Neural cell (in vitro differentiated cells): ENCODE data around the gene CABP5. TPM values are rescaled to one million over a fixed set of nuclear protein-coding genes. Genes with fewer than 3 reads are reported as not detected.

ENCODE experiments used
- H2AFZ ChIP-seq: fragments of 200-600, 300-800 bp; sonication (generic), shearing (Covaris generic); 2 replicates; pipeline ENCODE4 v1.6.0; 2014; ENCODE audit warnings: low read depth, mild to moderate bottlenecking, antibody characterized with exemption, low read length, moderate library complexity
- H3F3A ChIP-seq: fragments of 200-600 bp; shearing (Covaris generic); 2 replicates; pipeline ENCODE4 v1.6.1; 2016; ENCODE audit warnings: mild to moderate bottlenecking, moderate library complexity, mixed read lengths, antibody characterized with exemption, low read length; ENCODE audit not compliant: insufficient read depth, poor library complexity, severe bottlenecking
- H3K27ac ChIP-seq: fragments of 200-600, 300-800 bp; sonication (generic), shearing (Covaris generic); 2 replicates; pipeline ENCODE4 v1.5.1; 2014; ENCODE audit warnings: mild to moderate bottlenecking, low read length, moderate library complexity
- H3K27me3 ChIP-seq: fragments of 300-800, 200-600 bp; sonication (generic), shearing (Covaris generic); 2 replicates; pipeline ENCODE4 v1.6.0; 2014; ENCODE audit warnings: mild to moderate bottlenecking, low read depth, low read length, moderate library complexity; ENCODE audit not compliant: insufficient read depth
- H3K36me3 ChIP-seq: fragments of 300-800, 200-600 bp; sonication (generic), shearing (Covaris generic); 2 replicates; pipeline ENCODE4 v1.5.1; 2014; ENCODE audit warnings: mild to moderate bottlenecking, antibody characterized with exemption, low read length, moderate library complexity; ENCODE audit not compliant: insufficient read depth
- H3K4me2 ChIP-seq: fragments of 300-800, 200-600 bp; sonication (generic), shearing (Covaris generic); 2 replicates; pipeline ENCODE4 v1.6.0; 2014; ENCODE audit warnings: mild to moderate bottlenecking, low read length
- H3K4me3 ChIP-seq: fragments of 300-800, 200-600 bp; sonication (generic), shearing (Covaris generic); 2 replicates; pipeline ENCODE4 v1.5.1; 2014; ENCODE audit warnings: mild to moderate bottlenecking, low read length, moderate library complexity
- H3K79me2 ChIP-seq: fragments of 200-600 bp; shearing (Covaris generic); replicated peaks from 2 replicates; pipeline ENCODE4 v1.6.0; 2014; ENCODE audit warnings: mild to moderate bottlenecking, low read length, moderate library complexity; ENCODE audit not compliant: insufficient read depth
- H3K9ac ChIP-seq: fragments of 300-800, 200-600 bp; sonication (generic), shearing (Covaris generic); 2 replicates; pipeline ENCODE4 v1.6.1; 2016; ENCODE audit warnings: mild to moderate bottlenecking, low read length, mixed read lengths
- H3K9me2 ChIP-seq: fragments of 200-600 bp; shearing (Covaris generic); 2 replicates; pipeline ENCODE4 v1.6.1; 2016; ENCODE audit warnings: mild to moderate bottlenecking, low read length, mixed read lengths; ENCODE audit not compliant: insufficient read depth
- H3K9me3 ChIP-seq: fragments of 200-600, 300-800 bp; sonication (generic), shearing (Covaris generic); 2 replicates; pipeline ENCODE4 v1.6.1; 2016; ENCODE audit warnings: mild to moderate bottlenecking, mixed run types, low read length, moderate library complexity, mixed read lengths
- H4K20me1 ChIP-seq: fragments of 200-600 bp; shearing (Covaris generic); 2 replicates; pipeline ENCODE4 v1.6.1; 2016; ENCODE audit warnings: mild to moderate bottlenecking, mixed run types; ENCODE audit not compliant: insufficient read depth
- CTCF ChIP-seq: fragments of 450-650 bp; IDR thresholded peaks from 2 replicates; pipeline ENCODE4 v1.5.1; 2014; ENCODE audit warnings: antibody characterized with exemption, mild to moderate bottlenecking, moderate library complexity; ENCODE audit not compliant: poor library complexity, severe bottlenecking
- EP300 ChIP-seq: fragments of 450-650 bp; conservative IDR thresholded peaks from 2 replicates; pipeline ENCODE4 v1.6.1; 2014; ENCODE audit warnings: antibody characterized with exemption, mild to moderate bottlenecking, moderate library complexity; ENCODE audit not compliant: poor library complexity, severe bottlenecking
- EZH2 ChIP-seq: fragments of 200-600, 300-800 bp; shearing (Covaris generic), sonication (generic); IDR thresholded peaks from 2 replicates; pipeline ENCODE4 v1.6.1; 2014; ENCODE audit warnings: antibody characterized with exemption, low read length, borderline replicate concordance, mild to moderate bottlenecking; ENCODE audit not compliant: insufficient read depth, poor library complexity, severe bottlenecking
- MXI1 ChIP-seq: fragments of 450-650 bp; conservative IDR thresholded peaks from 2 replicates; pipeline ENCODE4 v1.6.1; 2014; ENCODE audit warnings: antibody characterized with exemption, mild to moderate bottlenecking; ENCODE audit not compliant: poor library complexity, severe bottlenecking
- POLR2AphosphoS5 ChIP-seq: IDR thresholded peaks from 2 replicates; pipeline ENCODE4 v1.6.1; 2012
- RAD21 ChIP-seq: fragments of 450-650 bp; conservative IDR thresholded peaks from 2 replicates; pipeline ENCODE4 v1.6.1; 2014; ENCODE audit warnings: antibody characterized with exemption, mild to moderate bottlenecking, moderate library complexity
- REST ChIP-seq: IDR thresholded peaks from 2 replicates; pipeline ENCODE4 v1.6.1; 2012; ENCODE audit warnings: borderline replicate concordance
- SMC3 ChIP-seq: fragments of 450-650 bp; conservative IDR thresholded peaks from 2 replicates; pipeline ENCODE4 v1.6.1; 2014; ENCODE audit warnings: antibody characterized with exemption, mild to moderate bottlenecking, moderate library complexity; ENCODE audit not compliant: poor library complexity
- TAF1 ChIP-seq: IDR thresholded peaks from 2 replicates; pipeline ENCODE4 v1.6.1; 2012; ENCODE audit warnings: low read depth
- polyA plus RNA-seq: library from polyadenylated mRNA; depleted of rRNA; stranded (reverse); fragments of >200 nt; gene quantifications from 2 replicates; pipeline ENCODE4 v1.2.3, GENCODE V29; 2014

CABP5 gene
- polyA plus RNA-seq, 1 donor from 2014 or later: not detected

- Histone ChIP-seq H4K20me1 (no peaks in the 10 kb centered on the region), H3K9me2 (no peaks in the 10 kb centered on the region), H3K27me3 (no peaks in the 10 kb centered on the region), H2AFZ (no peak overlapping the region), H3K36me3 (no peaks in the 10 kb centered on the region), H3K4me3 (no peak overlapping the region), H3K9me3 (no peaks in the 10 kb centered on the region), H3K9ac (no peak overlapping the region), H3K27ac (no peak overlapping the region), H3K4me2 (no peak overlapping the region), H3K79me2 (no peaks in the 10 kb centered on the region), H3F3A (no peaks in the 10 kb centered on the region)
- TF ChIP-seq EZH2 (no peak), RAD21 (no peak)
These were observed 10.0 kb upstream of the CABP5 start for GRCh38 chr19:48053856-48054255.

- Histone ChIP-seq H3K9me3 (no peaks in the 10 kb centered on the region), H2AFZ (no peak overlapping the region), H3K4me3 (no peak overlapping the region), H4K20me1 (no peaks in the 10 kb centered on the region), H3K36me3 (no peaks in the 10 kb centered on the region), H3K9me2 (no peaks in the 10 kb centered on the region), H3K27me3 (no peaks in the 10 kb centered on the region), H3K27ac (no peak overlapping the region), H3K4me2 (no peak overlapping the region), H3F3A (no peaks in the 10 kb centered on the region), H3K9ac (no peak overlapping the region), H3K79me2 (no peaks in the 10 kb centered on the region)
- TF ChIP-seq TAF1 (no peak), EP300 (no peak), SMC3 (no peak), CTCF (no peak), EZH2 (no peak), POLR2AphosphoS5 (no peak), MXI1 (no peak), REST (no peak), RAD21 (no peak)
These were observed 9.2 kb upstream of the CABP5 start for GRCh38 chr19:48053076-48053475.
